Activated CD8-positive, alpha-beta memory T cell treated with anti-CD3 and anti-CD28 coated beads, Interleukin-2, amount 50 U/mL, for 4 hours (primary cell): Measurements from ENCODE around the gene PSMA6.
A peak's percentile ranks its signal among the peaks of the same experiment; 100 is the strongest.
"Not testable (repeated sequence)": the region's sequence is repeated elsewhere in the genome, so short reads cannot be mapped to it uniquely, and the experiment has no call there.

Source experiments
- DNase-seq: peaks from one replicate; pipeline ENCODE4 v3.0.0-alpha.2; 2020

PSMA6 gene

GRCh38 chr14:35292051-35292769, at the start of gene PSMA6:
PSMA6 (plus strand) TSS chr14:35292382; CDS start chr14:35292477, 95 bp downstream.
- peak; percentile 98 for DNase-seq

- DNase-seq, result no peak
These were observed 49.4 kb upstream of the PSMA6 start for GRCh38 chr14:35242599-35243311.

GRCh38 chr14:35243956-35244355, 48.2 kb upstream of the PSMA6 start:
- DNase-seq, result no peak

- DNase-seq, result no peak
These were observed 47.6 kb upstream of the PSMA6 start for GRCh38 chr14:35244542-35244941.

- DNase-seq, result no peak
These were observed 47.1 kb upstream of the PSMA6 start for GRCh38 chr14:35245051-35245450.

- no peak for DNase-seq
These were observed 44.3 kb upstream of the PSMA6 start for GRCh38 chr14:35247777-35248475.

GRCh38 chr14:35248476-35248788, 43.8 kb upstream of the PSMA6 start:
- no peak for DNase-seq

GRCh38 chr14:35250319-35250718, 41.9 kb upstream of the PSMA6 start:
- DNase-seq, result no peak

GRCh38 chr14:35252451-35252868, 39.7 kb upstream of the PSMA6 start:
- no peak for DNase-seq

- DNase-seq, result not testable (repeated sequence)
These were observed 39.1 kb upstream of the PSMA6 start for GRCh38 chr14:35253056-35253455.

GRCh38 chr14:35254034-35254622, 38.1 kb upstream of the PSMA6 start:
- DNase-seq, result not testable (repeated sequence)

- DNase-seq, result no peak
These were observed 37.4 kb upstream of the PSMA6 start for GRCh38 chr14:35254736-35255135.

- DNase-seq, result no peak
These were observed 36.5 kb upstream of the PSMA6 start for GRCh38 chr14:35255711-35256110.

GRCh38 chr14:35257809-35258208, 34.4 kb upstream of the PSMA6 start:
- DNase-seq, result no peak

GRCh38 chr14:35258420-35258819, 33.8 kb upstream of the PSMA6 start:
- DNase-seq, result no peak

GRCh38 chr14:35261774-35262173, 30.4 kb upstream of the PSMA6 start:
- DNase-seq, result no peak

GRCh38 chr14:35262436-35262835, 29.7 kb upstream of the PSMA6 start:
- no peak for DNase-seq

GRCh38 chr14:35268946-35269345, 23.2 kb upstream of the PSMA6 start:
- no peak for DNase-seq

GRCh38 chr14:35274805-35275204, 17.4 kb upstream of the PSMA6 start:
- DNase-seq, result no peak

- no peak for DNase-seq
These were observed 15.0 kb upstream of the PSMA6 start for GRCh38 chr14:35277179-35277578.

GRCh38 chr14:35279369-35279768, 12.8 kb upstream of the PSMA6 start:
- DNase-seq, result no peak

GRCh38 chr14:35281341-35281740, 10.8 kb upstream of the PSMA6 start:
- DNase-seq, result no peak

GRCh38 chr14:35284506-35284905, 7.7 kb upstream of the PSMA6 start:
- DNase-seq, result no peak
